Measurements from ENCODE around the gene IL6. TPM values are rescaled to one million over a fixed set of nuclear protein-coding genes. Genes with fewer than 3 reads are reported as not detected.

The IL6 gene
- total RNA-seq, 1 experiment from 2014 or later, result not detected

- TF ChIP-seq CTCF (IDR thresholded peaks at IDR 0.05 in 2 of 3, conservative IDR thresholded peaks at IDR 0.05 in 1 of 3; ENCODE audit: borderline replicate concordance in 1 of 3, insufficient read depth in 1 of 3, low read depth in 2 of 3, low read length in 2 of 3), result no peak
- TF ChIP-seq YY1 (IDR thresholded peaks at IDR 0.05; ENCODE audit: extremely low read depth, insufficient replicate concordance, low read depth, low read length), result no peak
- TF ChIP-seq ELF1 (IDR thresholded peaks at IDR 0.05; ENCODE audit: borderline replicate concordance, low read depth), result no peak
- TF ChIP-seq JUND (IDR thresholded peaks at IDR 0.05), result no peak
- TF ChIP-seq SRF (IDR thresholded peaks at IDR 0.05; ENCODE audit: low read depth), result no peak
- no peak for TF ChIP-seq RAD21 (IDR thresholded peaks at IDR 0.05; ENCODE audit: low read depth)
These were observed 38.6 kb downstream of the IL6 start (continued) for GRCh38 chr7:22765609-22766008.

DNA sequence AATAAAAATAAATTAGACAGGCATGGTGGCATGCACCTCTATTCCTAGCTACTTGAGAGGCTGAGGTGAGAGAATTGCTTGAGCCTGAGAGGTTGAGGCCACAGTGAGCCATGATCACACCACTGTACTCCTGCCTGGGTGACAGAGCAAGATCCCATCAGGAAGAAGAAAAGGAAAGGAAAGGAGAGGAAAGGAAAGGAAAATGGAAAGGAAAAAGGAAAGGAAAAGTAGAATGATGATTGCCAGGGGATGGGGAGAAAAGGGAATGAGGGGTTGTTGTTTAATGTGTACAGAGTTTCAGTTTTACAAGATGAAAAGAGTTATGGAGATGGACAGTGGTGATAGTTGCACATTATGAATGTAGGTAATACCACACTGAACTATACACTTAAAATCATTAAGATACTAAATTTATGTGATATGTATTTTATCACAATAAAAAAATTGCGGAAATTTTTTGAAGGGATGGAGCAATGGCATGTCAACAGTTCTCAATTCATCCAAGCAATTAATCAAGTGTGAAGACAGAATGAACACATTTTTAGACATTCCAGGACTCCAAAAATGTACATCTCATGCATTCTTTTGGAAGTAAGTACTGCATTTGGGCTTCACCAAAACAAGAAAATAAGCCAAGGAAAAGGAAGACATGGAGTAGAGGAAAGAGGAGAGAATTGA lies 44.3 kb downstream of the IL6 start:
- H3K4me3 ChIP-seq (replicated peaks in 1 of 2; ENCODE audit: low read depth in 1 of 2, low read length in 2 of 2), result no peak overlapping the region
- CTCF ChIA-PET, result interaction anchor here (0.9 kb wide), 1 partner anchor 11 kb away, joined by 3 read pairs; no protein-coding TSS in a partner anchor
- no peak for DNase-seq (ENCODE audit: low read depth, low spot score)
- intact Hi-C loops (cut with micrococcal nuclease), result no loop called here
- no peaks in the 10 kb centered on the region for H3K79me2 ChIP-seq (ENCODE audit: insufficient read depth, low read length)
- RAD21 ChIA-PET (ENCODE audit: low non-redundant PET in 1 of 2, low total read pairs in 2 of 2, uncharacterized antibody in 2 of 2, unreplicated experiment in 2 of 2), result no interaction called here
- no peaks in the 10 kb centered on the region for H3K4me1 ChIP-seq (ENCODE audit: control insufficient read depth in 1 of 2, insufficient read depth in 2 of 2, low read length in 2 of 2)
- H3K9me2 ChIP-seq (ENCODE audit: insufficient read depth), result no peaks in the 10 kb centered on the region
- no peak overlapping the region for H3K27ac ChIP-seq (ENCODE audit: low read depth, low read length)
- H3K9ac ChIP-seq (ENCODE audit: low read length), result no peak overlapping the region
- no peaks in the 10 kb centered on the region for H3K36me3 ChIP-seq (ENCODE audit: control insufficient read depth in 1 of 2, insufficient read depth in 2 of 2, low read length in 2 of 2)
- H3K9me3 ChIP-seq (ENCODE audit: control insufficient read depth in 1 of 2, insufficient read depth in 1 of 2, low read depth in 1 of 2, low read length in 2 of 2), result no peaks in the 10 kb centered on the region
- BruUV-seq (replicated peaks), result no TSS peak
- TF ChIP-seq POLR2AphosphoS5 (IDR thresholded peaks at IDR 0.05; ENCODE audit: low read depth, low read length) (no peak), TCF7L2 (IDR thresholded peaks at IDR 0.05; ENCODE audit: borderline replicate concordance, extremely low read depth, insufficient read depth, insufficient read length) (no peak), POLR2A (IDR thresholded peaks at IDR 0.05; ENCODE audit: borderline replicate concordance, extremely low read depth, insufficient read depth, insufficient read length) (no peak), ZNF274 (IDR thresholded peaks at IDR 0.05; ENCODE audit: low read depth, low read length) (no peak), CEBPB (IDR thresholded peaks at IDR 0.05; ENCODE audit: low read depth) (no peak)
- TF ChIP-seq, protein P1, sequence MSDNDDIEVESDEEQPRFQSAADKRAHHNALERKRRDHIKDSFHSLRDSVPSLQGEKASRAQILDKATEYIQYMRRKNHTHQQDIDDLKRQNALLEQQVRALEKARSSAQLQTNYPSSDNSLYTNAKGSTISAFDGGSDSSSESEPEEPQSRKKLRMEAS (IDR thresholded peaks at IDR 0.05), result no peak
- H3K4me2 ChIP-seq (ENCODE audit: low read length), result no peak overlapping the region
- no peaks in the 10 kb centered on the region for H3K27me3 ChIP-seq (ENCODE audit: insufficient read depth, low read length)
- no peaks in the 10 kb centered on the region for H4K20me1 ChIP-seq (ENCODE audit: insufficient read depth)
- POLR2A ChIA-PET, result no interaction called here
- H2AFZ ChIP-seq (ENCODE audit: low read depth, low read length, poor library complexity, severe bottlenecking), result no peak overlapping the region
- ATAC-seq, result no peak

Data from HCT116 (cell line).